HepG2 (cell line): Measurements from ENCODE around the gene NWD2. TPM values are rescaled to one million over a fixed set of nuclear protein-coding genes. Genes with fewer than 3 reads are reported as not detected.
A peak's percentile ranks its signal among the peaks of the same experiment; 100 is the strongest.

Source experiments
- ATAC-seq: fragments of 200-7000 bp; cut with Tn5 transposase; 3 replicates; pipeline ENCODE4 v1.9.1; 2020; ENCODE audit warnings: mild to moderate bottlenecking, moderate library complexity
- BruUV-seq: library from RNA; stranded (reverse); fragments of 400-500 nt; replicated peaks from 2 replicates; lab custom pipeline; 2021; lab: Mats Ljungman, UMichigan
- CTCF ChIA-PET: fragments of 300-600 bp; formaldehyde crosslinking; extraction: SDS; loops from one replicate; lab custom pipeline; 2021; ENCODE audit warnings: low total read pairs, inconsistent platforms, low intra/inter-chr PET ratio; lab: Yijun Ruan, JAX
- POLR2A ChIA-PET: fragments of 350-600 bp; sonication (Branson Sonifier 250); formaldehyde crosslinking; loops from one replicate; lab custom pipeline; 2020; ENCODE audit warnings: antibody characterized with exemption, inconsistent platforms; lab: Yijun Ruan, JAX
- DNase-seq: peaks from one replicate; pipeline ENCODE4 v3.0.0-alpha.2; 2015; ENCODE audit warnings: low spot score
- FAIRE-seq: peaks from 3 replicates; lab custom pipeline; 2011; peaks lifted over from hg19 to GRCh38; lab: Jason Lieb, UNC
- H2AFZ ChIP-seq: one replicate; pipeline ENCODE4 v1.6.1; 2011; ENCODE audit warnings: low read length, inconsistent platforms
- H3K27ac ChIP-seq: fragments of 300-600 bp; 3 replicates; pipeline ENCODE4 v1.8.0; 2011; ENCODE audit warnings: mixed run types, mild to moderate bottlenecking, mixed read lengths, low read length, inconsistent platforms; ENCODE audit not compliant: insufficient read depth; ENCODE audit errors: extremely low read length
- H3K27me3 ChIP-seq, 2 experiments: fragments of 200-600 bp in 1 of 2; 2 replicates in 1 of 2; 3 replicates in 1 of 2; pipeline versions ENCODE4 v1.6.0 to v1.8.0; 2011; ENCODE audit warnings: low read length in 2 of 2, mild to moderate bottlenecking in 2 of 2, moderate library complexity in 2 of 2, inconsistent platforms in 1 of 2; ENCODE audit not compliant: insufficient read depth in 2 of 2, control insufficient read depth in 1 of 2
- H3K36me3 ChIP-seq, 2 experiments: fragments of 200-600 bp in 1 of 2; replicated peaks in 1 of 2; 2 replicates in 1 of 2; 3 replicates in 1 of 2; pipeline versions ENCODE4 v1.5.1 to v1.8.0; 2011; ENCODE audit warnings: low read length in 2 of 2, inconsistent platforms in 1 of 2; ENCODE audit not compliant: insufficient read depth in 2 of 2, control insufficient read depth in 1 of 2
- H3K4me1 ChIP-seq: 2 replicates; pipeline ENCODE4 v1.5.1; 2012; ENCODE audit warnings: low read length, inconsistent platforms; ENCODE audit not compliant: insufficient read depth
- H3K4me2 ChIP-seq: 2 replicates; pipeline ENCODE4 v1.6.0; 2011; ENCODE audit warnings: low read depth, low read length, inconsistent platforms
- H3K4me3 ChIP-seq, 3 experiments: fragments of 200-600 bp in 1 of 3; sonication (generic), shearing (Covaris generic) in 1 of 3; replicated peaks in 1 of 3; 2 replicates each; pipeline ENCODE4 v1.5.1; 2011 to 2016; ENCODE audit warnings: low read length in 3 of 3, inconsistent platforms in 2 of 3, low read depth in 2 of 3, mild to moderate bottlenecking in 2 of 3, control low read depth in 1 of 3, mixed read lengths in 1 of 3; ENCODE audit not compliant: insufficient read depth in 1 of 3
- H3K79me2 ChIP-seq: one replicate; pipeline ENCODE4 v1.6.1; 2011; ENCODE audit warnings: low read length, inconsistent platforms; ENCODE audit not compliant: insufficient read depth
- H3K9ac ChIP-seq: 2 replicates; pipeline ENCODE4 v1.6.0; 2011; ENCODE audit warnings: mild to moderate bottlenecking, low read depth, low read length, inconsistent platforms; ENCODE audit not compliant: insufficient read depth
- H3K9me3 ChIP-seq: 2 replicates; pipeline ENCODE4 v1.5.1; 2012; ENCODE audit warnings: mild to moderate bottlenecking, low read length
- H4K20me1 ChIP-seq: 2 replicates; pipeline ENCODE4 v1.6.0; 2011; ENCODE audit warnings: inconsistent platforms, mild to moderate bottlenecking, low read length, moderate library complexity; ENCODE audit not compliant: insufficient read depth
- ATF7 ChIP-seq, 2 experiments: fragments of 450-650 bp in 1 of 2; sonication (generic) in 1 of 2; formaldehyde crosslinking in 1 of 2; IDR thresholded peaks; 2 replicates each; pipeline versions ENCODE4 v1.4.0 to v1.6.1; 2016 to 2020; ENCODE audit warnings: antibody characterized with exemption in 1 of 2, mild to moderate bottlenecking in 1 of 2, missing genetic modification reagents in 1 of 2
- ATF7-NPFF ChIP-seq: sonication (generic); formaldehyde crosslinking; IDR thresholded peaks from 2 replicates; pipeline ENCODE4 v1.8.1; 2023; ENCODE audit warnings: mild to moderate bottlenecking, low read depth, missing genetic modification reagents, moderate library complexity
- HOXA5 ChIP-seq: sonication (generic); formaldehyde crosslinking; IDR thresholded peaks from 2 replicates; pipeline ENCODE4 v1.4.0; 2020; ENCODE audit warnings: missing genetic modification reagents
- JDP2 ChIP-seq: sonication (generic); formaldehyde crosslinking; IDR thresholded peaks from 2 replicates; pipeline ENCODE4 v1.8.1; 2022; ENCODE audit warnings: missing genetic modification reagents, borderline replicate concordance
- KLF9 ChIP-seq: IDR thresholded peaks from 2 replicates; pipeline ENCODE4 v1.6.1; 2016; ENCODE audit warnings: low read depth
- POLR2AphosphoS5 ChIP-seq: IDR thresholded peaks from 2 replicates; pipeline ENCODE4 v1.6.1; 2012; ENCODE audit warnings: low read depth, low read length
- REPIN1 ChIP-seq: sonication (generic); formaldehyde crosslinking; IDR thresholded peaks from 2 replicates; pipeline ENCODE4 v1.8.0; 2022; ENCODE audit warnings: missing genetic modification reagents, low read depth, mild to moderate bottlenecking, borderline replicate concordance
- SALL1 ChIP-seq: sonication (generic); formaldehyde crosslinking; IDR thresholded peaks from 2 replicates; pipeline ENCODE4 v1.8.0; 2022; ENCODE audit warnings: mild to moderate bottlenecking, missing genetic modification reagents
- SP2 ChIP-seq: sonication (generic); formaldehyde crosslinking; IDR thresholded peaks from 2 replicates; pipeline ENCODE4 v1.5.1; 2020; ENCODE audit warnings: mild to moderate bottlenecking, missing genetic modification reagents
- TCF7 ChIP-seq: sonication (generic); IDR thresholded peaks from 2 replicates; pipeline ENCODE4 v1.6.1; 2016; ENCODE audit warnings: antibody characterized with exemption, low read depth
- ZBTB10 ChIP-seq: sonication (generic); formaldehyde crosslinking; IDR thresholded peaks from 2 replicates; pipeline ENCODE4 v1.4.0; 2020; ENCODE audit warnings: missing genetic modification reagents, borderline replicate concordance
- ZNF232 ChIP-seq: sonication (generic); formaldehyde crosslinking; IDR thresholded peaks from 2 replicates; pipeline ENCODE4 v1.4.0; 2020; ENCODE audit warnings: missing genetic modification reagents, borderline replicate concordance
- ZNF333 ChIP-seq: sonication (generic); formaldehyde crosslinking; IDR thresholded peaks from 2 replicates; pipeline ENCODE4 v1.4.0; 2020; ENCODE audit warnings: mild to moderate bottlenecking, missing genetic modification reagents, borderline replicate concordance
- WGBS: methylation state at CpG from one replicate; pipeline ENCODE4 v1.1.6; 2017; ENCODE audit warnings: low lambda C conversion rate; 5-methylcytosine and 5-hydroxymethylcytosine counted together
- in situ Hi-C: cut with HindIII; loops from 2 replicates; pipeline ENCODE4 v1.10.0; 2017; ENCODE audit warnings: low pct_unique_long_range_greater_than_20kb; ENCODE audit not compliant: extremely low pct_ligation_motif_present
- intact Hi-C: fragments of 100-400 bp; cut with micrococcal nuclease; formaldehyde crosslinking; loops from one replicate; pipeline ENCODE4 v1.10.0; 2022; ENCODE audit not compliant: unreplicated experiment
- polyA plus RNA-seq, 8 experiments: library from polyadenylated mRNA; depleted of rRNA in 3 of 8; stranded (reverse) in 7 of 8; unstranded in 1 of 8; fragments of >200 nt; fragmentation: Illumina TruSeq in 4 of 8; extraction: Trizol in 4 of 8; gene quantifications; 2 replicates each; pipeline versions ENCODE4 v1.2.1 to v1.2.3, GENCODE V29; 2011 to 2016; ENCODE audit warnings: low read depth in 4 of 8, missing spikeins in 1 of 8, mixed read lengths in 1 of 8; ENCODE audit not compliant: insufficient read depth in 1 of 8
- total RNA-seq, 5 experiments: library from RNA; depleted of rRNA; stranded (reverse); fragments of >200 nt; fragmentation: Illumina TruSeq; extraction: Trizol; gene quantifications; 2 replicates each; pipeline ENCODE4 v1.2.3, GENCODE V29; 2016; ENCODE audit warnings: low read depth in 1 of 5
- TF ChIP-seq, protein P1 (sequence below): sonication (generic); formaldehyde crosslinking; IDR thresholded peaks from 2 replicates; pipeline ENCODE4 v1.4.0; 2020; ENCODE audit warnings: missing genetic modification reagents
- TF ChIP-seq, protein P2 (sequence below): sonication (generic); formaldehyde crosslinking; IDR thresholded peaks from 2 replicates; pipeline ENCODE4 v1.4.0; 2020; ENCODE audit warnings: missing genetic modification reagents
- TF ChIP-seq, protein P3 (sequence below): sonication (generic); formaldehyde crosslinking; IDR thresholded peaks from 2 replicates; pipeline ENCODE4 v1.4.0; 2020; ENCODE audit warnings: missing genetic modification reagents

Gene NWD2
- total and polyA plus RNA-seq, 2 of the 13 experiments (the other 11 are each of a cell fraction or from before 2014, with no cell fraction given) = not detected

DNA sequence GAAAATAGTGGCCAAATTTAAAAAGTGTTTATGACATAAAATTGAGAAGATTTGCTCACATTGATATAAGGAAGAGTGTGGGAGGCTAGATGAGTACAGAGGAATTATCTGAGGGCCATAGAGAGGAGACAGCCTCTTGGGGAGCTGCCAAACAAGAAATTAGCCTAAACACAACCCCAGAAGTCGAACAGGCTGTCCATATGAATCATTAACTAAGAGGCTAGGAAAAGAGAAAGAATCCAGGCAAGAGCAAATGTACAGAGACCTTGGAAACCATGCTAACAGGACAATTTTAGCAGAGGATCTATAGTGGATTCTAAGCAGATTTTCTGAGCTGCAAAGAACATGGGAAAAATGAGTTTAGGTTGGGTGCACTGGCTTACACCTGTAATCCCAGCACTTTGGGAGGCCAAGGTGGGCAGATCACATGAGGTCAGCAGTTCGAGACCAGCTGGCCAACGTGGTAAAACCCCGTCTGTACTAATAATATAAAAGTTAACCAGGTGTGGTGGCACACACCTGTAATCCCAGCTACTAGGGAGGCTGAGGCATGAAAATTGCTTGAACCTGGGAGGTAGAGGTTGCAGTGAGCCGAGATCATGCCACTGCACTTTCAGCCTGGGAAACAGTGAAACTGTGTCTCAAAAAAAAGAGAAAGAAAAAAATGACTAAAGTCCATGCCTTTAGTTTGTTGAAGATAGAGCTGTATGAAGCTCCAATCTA lies 76.1 kb downstream of the NWD2 start (continued):
- TF ChIP-seq ZBTB10 = no peak
- TF ChIP-seq, protein P1, sequence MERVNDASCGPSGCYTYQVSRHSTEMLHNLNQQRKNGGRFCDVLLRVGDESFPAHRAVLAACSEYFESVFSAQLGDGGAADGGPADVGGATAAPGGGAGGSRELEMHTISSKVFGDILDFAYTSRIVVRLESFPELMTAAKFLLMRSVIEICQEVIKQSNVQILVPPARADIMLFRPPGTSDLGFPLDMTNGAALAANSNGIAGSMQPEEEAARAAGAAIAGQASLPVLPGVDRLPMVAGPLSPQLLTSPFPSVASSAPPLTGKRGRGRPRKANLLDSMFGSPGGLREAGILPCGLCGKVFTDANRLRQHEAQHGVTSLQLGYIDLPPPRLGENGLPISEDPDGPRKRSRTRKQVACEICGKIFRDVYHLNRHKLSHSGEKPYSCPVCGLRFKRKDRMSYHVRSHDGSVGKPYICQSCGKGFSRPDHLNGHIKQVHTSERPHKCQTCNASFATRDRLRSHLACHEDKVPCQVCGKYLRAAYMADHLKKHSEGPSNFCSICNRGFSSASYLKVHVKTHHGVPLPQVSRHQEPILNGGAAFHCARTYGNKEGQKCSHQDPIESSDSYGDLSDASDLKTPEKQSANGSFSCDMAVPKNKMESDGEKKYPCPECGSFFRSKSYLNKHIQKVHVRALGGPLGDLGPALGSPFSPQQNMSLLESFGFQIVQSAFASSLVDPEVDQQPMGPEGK = no peak
- no peak for TF ChIP-seq TCF7
- 0 out of 2 replicates have a peak, but pooled peaks have one; percentile 23 for TF ChIP-seq SALL1 (CRISPR knock-in tag)
- no peak for TF ChIP-seq ZNF333 (CRISPR knock-in tag)
- peak; percentile 19; the same call in 1 of the 2 replicates for TF ChIP-seq REPIN1
- TF ChIP-seq ZNF232 = no peak
- no peak for TF ChIP-seq JDP2 (CRISPR knock-in tag)

DNA sequence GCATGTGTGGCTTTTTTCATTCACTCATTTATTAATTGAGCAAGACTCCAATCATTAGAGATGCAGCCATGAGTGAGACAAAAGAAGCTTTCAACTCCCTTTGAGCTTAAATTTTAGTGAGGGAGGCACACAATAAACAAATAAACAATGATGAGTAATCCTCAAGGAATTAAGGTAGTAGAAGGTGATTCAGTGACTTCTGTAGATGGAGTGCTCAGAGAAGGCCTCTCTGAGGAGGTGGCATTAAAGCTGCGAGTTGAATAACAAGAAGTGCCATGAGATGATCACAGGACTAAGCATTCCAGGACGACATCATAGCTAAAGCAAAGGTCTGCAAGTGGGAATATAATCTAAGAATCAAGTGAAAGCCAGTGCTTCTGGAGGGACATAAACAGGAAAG lies 77.6 kb downstream of the NWD2 start:
- DNase-seq (no peak), FAIRE-seq (no peak), ATAC-seq (no peak)
- 33% methylated on average over 2 of the region's 2 CpGs for WGBS
- Histone ChIP-seq H3K36me3 (no peaks in the 10 kb centered on the region), H3K27me3 (no peaks in the 10 kb centered on the region), H3K4me1 (peaks cover 50% of the 10 kb centered on the region), H3K9me3 (no peaks in the 10 kb centered on the region), H3K79me2 (no peaks in the 10 kb centered on the region), H2AFZ (no peak overlapping the region), H4K20me1 (no peaks in the 10 kb centered on the region), H3K4me3 (no peak overlapping the region), H3K9ac (no peak overlapping the region), H3K4me2 (no peak overlapping the region), H3K27ac (no peak overlapping the region)
- POLR2A ChIA-PET = no interaction called here
- intact Hi-C loops = no loop called here
- BruUV-seq = no TSS peak
- in situ Hi-C loops = no loop called here
- CTCF ChIA-PET = no interaction called here
- no peak for TF ChIP-seq ATF7-NPFF (CRISPR knock-in tag)
- TF ChIP-seq KLF9 (CRISPR knock-in tag) = no peak
- no peak for TF ChIP-seq POLR2AphosphoS5
- TF ChIP-seq HOXA5 (CRISPR knock-in tag) = no peak
- TF ChIP-seq, protein P2, sequence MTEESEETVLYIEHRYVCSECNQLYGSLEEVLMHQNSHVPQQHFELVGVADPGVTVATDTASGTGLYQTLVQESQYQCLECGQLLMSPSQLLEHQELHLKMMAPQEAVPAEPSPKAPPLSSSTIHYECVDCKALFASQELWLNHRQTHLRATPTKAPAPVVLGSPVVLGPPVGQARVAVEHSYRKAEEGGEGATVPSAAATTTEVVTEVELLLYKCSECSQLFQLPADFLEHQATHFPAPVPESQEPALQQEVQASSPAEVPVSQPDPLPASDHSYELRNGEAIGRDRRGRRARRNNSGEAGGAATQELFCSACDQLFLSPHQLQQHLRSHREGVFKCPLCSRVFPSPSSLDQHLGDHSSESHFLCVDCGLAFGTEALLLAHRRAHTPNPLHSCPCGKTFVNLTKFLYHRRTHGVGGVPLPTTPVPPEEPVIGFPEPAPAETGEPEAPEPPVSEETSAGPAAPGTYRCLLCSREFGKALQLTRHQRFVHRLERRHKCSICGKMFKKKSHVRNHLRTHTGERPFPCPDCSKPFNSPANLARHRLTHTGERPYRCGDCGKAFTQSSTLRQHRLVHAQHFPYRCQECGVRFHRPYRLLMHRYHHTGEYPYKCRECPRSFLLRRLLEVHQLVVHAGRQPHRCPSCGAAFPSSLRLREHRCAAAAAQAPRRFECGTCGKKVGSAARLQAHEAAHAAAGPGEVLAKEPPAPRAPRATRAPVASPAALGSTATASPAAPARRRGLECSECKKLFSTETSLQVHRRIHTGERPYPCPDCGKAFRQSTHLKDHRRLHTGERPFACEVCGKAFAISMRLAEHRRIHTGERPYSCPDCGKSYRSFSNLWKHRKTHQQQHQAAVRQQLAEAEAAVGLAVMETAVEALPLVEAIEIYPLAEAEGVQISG (CRISPR knock-in tag) = no peak
- TF ChIP-seq ATF7 (IDR thresholded peaks at IDR 0.05) = no peak
- no peak for TF ChIP-seq ATF7 (CRISPR knock-in tag; IDR thresholded peaks at IDR 0.05)
- TF ChIP-seq, protein P3, sequence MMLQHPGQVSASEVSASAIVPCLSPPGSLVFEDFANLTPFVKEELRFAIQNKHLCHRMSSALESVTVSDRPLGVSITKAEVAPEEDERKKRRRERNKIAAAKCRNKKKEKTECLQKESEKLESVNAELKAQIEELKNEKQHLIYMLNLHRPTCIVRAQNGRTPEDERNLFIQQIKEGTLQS (CRISPR knock-in tag) = no peak
- TF ChIP-seq SP2 (CRISPR knock-in tag) = no peak
